Keratinocyte (primary cell): ENCODE results near the gene CAPZB. TPM values are rescaled to one million over a fixed set of nuclear protein-coding genes. Genes with fewer than 3 reads are reported as not detected.

Experiments used
- DNase-seq: peaks from one replicate; pipeline ENCODE4 v3.0.0-alpha.2; 2011; ENCODE audit warnings: low read depth, missing footprints, low spot score
- FAIRE-seq: peaks from 2 replicates; lab custom pipeline; 2011; peaks lifted over from hg19 to GRCh38; lab: Jason Lieb, UNC
- H2AFZ ChIP-seq: 2 replicates; pipeline ENCODE4 v1.6.0; 2012; ENCODE audit warnings: low read length, control low read depth, inconsistent platforms; ENCODE audit not compliant: control insufficient read depth
- H3K27ac ChIP-seq: 2 replicates; pipeline ENCODE4 v1.5.1; 2011; ENCODE audit warnings: low read length; ENCODE audit not compliant: control insufficient read depth, insufficient read depth
- H3K27me3 ChIP-seq: 3 replicates; pipeline ENCODE4 v1.6.0; 2011; ENCODE audit warnings: low read length; ENCODE audit not compliant: control insufficient read depth, insufficient read depth; ENCODE audit errors: extremely low read depth
- H3K36me3 ChIP-seq, 2 experiments: 2 replicates in 1 of 2; 3 replicates in 1 of 2; pipeline ENCODE4 v1.5.1; 2011; ENCODE audit warnings: low read length in 2 of 2, mild to moderate bottlenecking in 1 of 2; ENCODE audit not compliant: control insufficient read depth in 2 of 2, insufficient read depth in 2 of 2; ENCODE audit errors: extremely low read depth in 1 of 2
- H3K4me1 ChIP-seq: 3 replicates; pipeline ENCODE4 v1.5.1; 2011; ENCODE audit warnings: low read length; ENCODE audit not compliant: control insufficient read depth, insufficient read depth; ENCODE audit errors: extremely low read depth
- H3K4me2 ChIP-seq: 3 replicates; pipeline ENCODE4 v1.6.0; 2011; ENCODE audit warnings: low read depth, low read length; ENCODE audit not compliant: control insufficient read depth, insufficient read depth; ENCODE audit errors: extremely low read depth
- H3K4me3 ChIP-seq, 3 experiments: fragments of 200-600 bp in 1 of 3; sonication (generic) in 1 of 3; 2 replicates in 2 of 3; 3 replicates in 1 of 3; pipeline ENCODE4 v1.5.1; 2011 to 2016; ENCODE audit warnings: low read length in 3 of 3, mild to moderate bottlenecking in 3 of 3, control low read depth in 2 of 3, inconsistent platforms in 1 of 3, low read depth in 1 of 3, mixed read lengths in 1 of 3, mixed run types in 1 of 3, moderate library complexity in 1 of 3; ENCODE audit not compliant: control insufficient read depth in 2 of 3, insufficient read depth in 2 of 3; ENCODE audit errors: extremely low read depth in 1 of 3
- H3K79me2 ChIP-seq: 2 replicates; pipeline ENCODE4 v1.6.0; 2012; ENCODE audit warnings: low read length; ENCODE audit not compliant: control insufficient read depth, insufficient read depth
- H3K9ac ChIP-seq: 3 replicates; pipeline ENCODE4 v1.6.0; 2011; ENCODE audit warnings: low read length; ENCODE audit not compliant: control insufficient read depth, insufficient read depth; ENCODE audit errors: extremely low read depth
- H3K9me1 ChIP-seq: 3 replicates; pipeline ENCODE4 v1.6.0; 2011; ENCODE audit warnings: low read length; ENCODE audit not compliant: control insufficient read depth, insufficient read depth; ENCODE audit errors: extremely low read depth
- H3K9me3 ChIP-seq: 2 replicates; pipeline ENCODE4 v1.5.1; 2012; ENCODE audit warnings: low read depth, low read length; ENCODE audit not compliant: control insufficient read depth
- H4K20me1 ChIP-seq: 3 replicates; pipeline ENCODE4 v1.6.0; 2011; ENCODE audit warnings: low read length; ENCODE audit not compliant: control insufficient read depth, insufficient read depth; ENCODE audit errors: extremely low read depth
- CTCF ChIP-seq, 3 experiments: IDR thresholded peaks in 1 of 3; conservative IDR thresholded peaks in 1 of 3; optimal IDR thresholded peaks in 1 of 3; 2 replicates in 2 of 3; 3 replicates in 1 of 3; pipeline versions ENCODE3 to v1.5.1; 2011; ENCODE audit warnings: low read length in 3 of 3, mild to moderate bottlenecking in 3 of 3, moderate library complexity in 2 of 3, control low read depth in 1 of 3, inconsistent platforms in 1 of 3; ENCODE audit not compliant: insufficient read depth in 2 of 3; ENCODE audit errors: extremely low read depth in 1 of 3
- EZH2 ChIP-seq: IDR thresholded peaks from one replicate; pipeline ENCODE4 v1.6.1; 2012; ENCODE audit warnings: inconsistent platforms, mild to moderate bottlenecking, low read length, moderate library complexity
- dilution Hi-C: fragments of 300-500 bp; cut with MboI; formaldehyde crosslinking; loops from one replicate; pipeline ENCODE4 v1.7.0; 2020; ENCODE audit warnings: low sequenced_read_pairs; ENCODE audit not compliant: extremely low pct_ligation_motif_present
- polyA plus RNA-seq, 5 experiments: library from polyadenylated mRNA; depleted of rRNA in 3 of 5; stranded (reverse) in 3 of 5; stranded (forward) in 1 of 5; unstranded in 1 of 5; fragments of >200 nt; gene quantifications; 1 replicate in 1 of 5; 2 replicates in 3 of 5; 3 replicates in 1 of 5; pipeline versions ENCODE4 v1.2.1 to v1.2.3, GENCODE V29; 2011 to 2012; ENCODE audit warnings: missing spikeins in 2 of 5, low read depth in 1 of 5, low replicate concordance in 1 of 5

CAPZB gene
- polyA plus RNA-seq, 1 donor (not counting 4 experiments of a cell fraction or from before 2014, with no cell fraction given): 193 TPM

DNA sequence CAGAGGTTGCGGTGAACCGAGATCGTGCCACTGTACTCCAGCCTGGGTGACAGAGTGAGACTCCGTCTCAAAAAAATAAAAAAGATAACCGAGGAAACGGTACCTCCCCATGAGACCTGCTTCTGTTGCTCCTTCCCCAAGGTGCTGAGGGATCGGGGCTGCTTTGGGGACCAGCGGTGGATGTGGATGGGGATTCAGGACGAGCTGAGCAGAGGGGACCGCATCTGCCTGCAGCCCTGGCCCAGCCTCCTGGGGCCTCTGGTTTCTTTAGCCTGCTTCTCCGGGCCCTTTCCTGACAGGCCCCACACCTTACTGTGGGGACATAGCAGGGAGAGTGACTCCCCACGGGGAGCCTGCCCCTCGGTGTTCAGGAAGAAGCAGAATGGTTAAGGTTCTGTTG is 156.2 kb downstream of the CAPZB start:
- DNase-seq: no peak
- Histone ChIP-seq H3K4me1 (no peaks in the 10 kb centered on the region), H3K27me3 (no peaks in the 10 kb centered on the region), H3K9ac (no peak overlapping the region), H3K36me3 (peaks cover 0 to 19% of the 10 kb centered on the region in 2 experiments), H3K4me2 (no peak overlapping the region), H3K9me3 (no peaks in the 10 kb centered on the region), H3K79me2 (no peaks in the 10 kb centered on the region), H4K20me1 (peaks cover 3% of the 10 kb centered on the region), H3K9me1 (no peaks in the 10 kb centered on the region), H2AFZ (no peak overlapping the region), H3K4me3 (no peak overlapping the region), H3K27ac (no peak overlapping the region)
- TF ChIP-seq EZH2 (no peak), CTCF (optimal IDR thresholded peaks at IDR 0.05 in 1 of 3, IDR thresholded peaks at IDR 0.05 in 1 of 3, conservative IDR thresholded peaks at IDR 0.05 in 1 of 3; ENCODE audit: extremely low read depth in 1 of 3, insufficient read depth in 2 of 3, low read length in 3 of 3) (no peak)
- FAIRE-seq: no peak
- dilution Hi-C loops: no loop called here

DNA sequence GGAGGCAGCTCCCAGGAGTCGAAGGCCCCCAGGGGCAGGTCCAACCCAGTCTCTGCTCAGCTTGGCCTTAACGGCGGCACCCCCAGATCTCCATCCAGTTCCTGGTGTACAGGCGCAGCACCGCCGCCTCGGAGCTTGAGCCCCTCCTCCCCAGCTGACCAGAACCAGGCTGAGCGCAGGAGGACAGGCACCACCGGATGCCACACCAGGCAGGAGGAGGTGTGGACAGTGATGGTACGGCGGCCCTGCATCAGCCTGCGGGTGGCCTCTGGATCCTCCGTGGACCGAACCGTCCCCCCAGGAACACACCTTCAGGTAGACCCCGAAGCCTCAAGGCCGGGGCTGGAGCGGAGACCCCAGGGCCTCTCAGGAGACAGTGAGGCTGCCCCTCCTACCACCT is 156.9 kb downstream of the CAPZB start:
- Histone ChIP-seq H3K27ac (no peak overlapping the region), H4K20me1 (peaks cover 3% of the 10 kb centered on the region), H3K9ac (no peak overlapping the region), H3K79me2 (no peaks in the 10 kb centered on the region), H2AFZ (no peak overlapping the region), H3K4me3 (no peak overlapping the region), H3K9me1 (no peaks in the 10 kb centered on the region), H3K4me2 (no peak overlapping the region), H3K27me3 (no peaks in the 10 kb centered on the region), H3K4me1 (no peaks in the 10 kb centered on the region), H3K9me3 (no peaks in the 10 kb centered on the region), H3K36me3 (peaks cover 0 to 23% of the 10 kb centered on the region in 2 experiments)
- FAIRE-seq (no peak), DNase-seq (no peak)
- dilution Hi-C loops: no loop called here
- no peak for TF ChIP-seq CTCF (optimal IDR thresholded peaks at IDR 0.05 in 1 of 3, IDR thresholded peaks at IDR 0.05 in 1 of 3, conservative IDR thresholded peaks at IDR 0.05 in 1 of 3; ENCODE audit: extremely low read depth in 1 of 3, insufficient read depth in 2 of 3, low read length in 3 of 3)
- no peak for TF ChIP-seq EZH2
